Spleen (tissue), 11 donors: ENCODE measurements around the gene CYP2B6. TPM values are rescaled to one million over a fixed set of nuclear protein-coding genes. Genes with fewer than 3 reads are reported as not detected.

Experiments
- DNase-seq: peaks from one replicate; pipeline ENCODE4 v3.0.0-alpha.2; 2020
- H3K27ac ChIP-seq, 8 donors: fragments of 200-600 bp; sonication (generic) in 7 of 8; 1 replicate in 4 of 8; 2 replicates in 4 of 8; pipeline versions ENCODE4 v1.5.0 to v1.8.0; 2016 to 2021; ENCODE audit warnings: inconsistent platforms in 4 of 8, mild to moderate bottlenecking in 4 of 8, moderate library complexity in 1 of 8
- H3K27me3 ChIP-seq, 7 donors: fragments of 200-600 bp; sonication (generic) in 6 of 7; replicated peaks in 1 of 7; 1 replicate in 4 of 7; 2 replicates in 3 of 7; pipeline versions ENCODE4 v1.5.0 to v1.8.0; 2016 to 2021; ENCODE audit warnings: inconsistent platforms in 3 of 7, mild to moderate bottlenecking in 1 of 7
- H3K36me3 ChIP-seq, 6 donors: fragments of 200-600 bp; sonication (generic) in 5 of 6; 1 replicate in 4 of 6; 2 replicates in 2 of 6; pipeline versions ENCODE4 v1.5.0 to v1.8.0; 2016 to 2021; ENCODE audit warnings: inconsistent platforms in 2 of 6
- H3K4me1 ChIP-seq, 6 donors: fragments of 200-600 bp; sonication (generic) in 5 of 6; 1 replicate in 3 of 6; 2 replicates in 3 of 6; pipeline versions ENCODE4 v1.5.0 to v1.8.0; 2016 to 2021; ENCODE audit warnings: inconsistent platforms in 3 of 6
- H3K4me3 ChIP-seq, 8 donors: fragments of 200-600 bp; sonication (generic) in 7 of 8; 1 replicate in 4 of 8; 2 replicates in 4 of 8; pipeline versions ENCODE4 v1.5.0 to v1.8.0; 2016 to 2021; ENCODE audit warnings: inconsistent platforms in 4 of 8, mild to moderate bottlenecking in 4 of 8, moderate library complexity in 2 of 8
- H3K9me3 ChIP-seq, 8 donors: fragments of 200-600 bp; sonication (generic) in 7 of 8; 1 replicate in 4 of 8; 2 replicates in 4 of 8; pipeline versions ENCODE4 v1.5.0 to v1.8.0; 2016 to 2021; ENCODE audit warnings: inconsistent platforms in 4 of 8
- POLR2A ChIP-seq, 3 donors: fragments of 450-650 bp; IDR thresholded peaks; one replicate each; pipeline ENCODE4 v1.5.1; 2017; ENCODE audit warnings: antibody characterized with exemption in 3 of 3, mild to moderate bottlenecking in 1 of 3
- POLR2AphosphoS5 ChIP-seq, 3 donors: sonication (generic); formaldehyde crosslinking; IDR thresholded peaks; one replicate each; pipeline ENCODE4 v1.5.1; 2017; ENCODE audit warnings: antibody characterized with exemption in 3 of 3
- WGBS, 5 donors: extraction: QIAGEN DNeasy Blood & Tissue Kit in 3 of 5; methylation state at CpG; one replicate each; pipeline versions ENCODE4 v1.1.5 to v1.1.7; 2013 to 2018; 5-methylcytosine and 5-hydroxymethylcytosine counted together
- intact Hi-C: fragments of 100-400 bp; cut with DNase I; formaldehyde crosslinking; loops from one replicate; pipeline ENCODE4 v1.15.0; 2023; ENCODE audit warnings: low total_unique reads
- polyA plus RNA-seq, 3 donors: library from polyadenylated mRNA; stranded (reverse); fragments of 200-250 nt; gene quantifications; one replicate each; pipeline ENCODE4 v1.2.1, GENCODE V29; 2013
- total RNA-seq, 7 donors: library from RNA; depleted of rRNA in 3 of 7; stranded (reverse); fragments of >200 nt in 3 of 7; fragmentation: NEBNext Ultra II Directional in 4 of 7; extraction: Animal tissue kit (Norgen Biotek cat#: 25700) in 4 of 7; gene quantifications; one replicate each; pipeline versions ENCODE4 v1.1.0 to v1.2.1, GENCODE V29; 2016 to 2021
- TF ChIP-seq, protein P1 (sequence below), 11 experiments: fragments of 200-600 bp in 7 of 11; fragments of 450-650 bp in 4 of 11; sonication (generic) in 4 of 11; IDR thresholded peaks in 8 of 11; conservative IDR thresholded peaks in 3 of 11; 1 replicate in 7 of 11; 2 replicates in 4 of 11; pipeline versions ENCODE4 v1.4.0 to v1.8.0; 2016 to 2021; ENCODE audit warnings: antibody characterized with exemption in 11 of 11, inconsistent platforms in 4 of 11, mild to moderate bottlenecking in 1 of 11
- donor health status: healthy with polysubstance abuse.
- donor health status: DM: no; HTN: no; CAD: no; lungs with moderate emphysema.
- donor health status: DM: no; HTN: no; CAD: no.
- donor health status: Bipolar disorder and iron deficiency.
- donor health status: healthy.
- donor health status: DM: no; HTN: no; CAD: no.
- donor health status: DM: yes; HTN: yes; CAD: no.

The CYP2B6 gene
- total and polyA plus RNA-seq, 10 donors = not detected

DNA sequence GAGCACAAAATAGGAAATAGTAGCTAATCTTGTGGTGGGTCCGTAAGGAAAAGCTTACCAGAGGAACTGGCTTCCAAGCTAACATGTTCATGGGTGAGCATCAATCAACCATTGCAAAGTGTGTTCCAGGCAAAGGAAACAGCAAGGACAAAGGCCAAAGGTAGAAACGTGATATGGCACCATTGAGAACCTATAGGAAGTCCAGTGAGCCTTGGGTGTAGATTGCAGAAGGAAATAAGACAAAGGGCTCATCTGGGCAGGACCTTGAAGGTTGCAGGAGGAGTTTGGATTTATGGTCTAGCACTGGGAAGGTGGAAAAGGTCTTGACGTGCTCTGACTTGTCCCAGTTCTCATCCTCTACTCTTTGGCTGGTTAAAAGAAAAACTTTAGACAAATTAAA is 22.3 kb downstream of the CYP2B6 start:
- H3K9me3 ChIP-seq = no peaks in the 10 kb centered on the region
- intact Hi-C loops = no loop called here
- TF ChIP-seq, protein P1, sequence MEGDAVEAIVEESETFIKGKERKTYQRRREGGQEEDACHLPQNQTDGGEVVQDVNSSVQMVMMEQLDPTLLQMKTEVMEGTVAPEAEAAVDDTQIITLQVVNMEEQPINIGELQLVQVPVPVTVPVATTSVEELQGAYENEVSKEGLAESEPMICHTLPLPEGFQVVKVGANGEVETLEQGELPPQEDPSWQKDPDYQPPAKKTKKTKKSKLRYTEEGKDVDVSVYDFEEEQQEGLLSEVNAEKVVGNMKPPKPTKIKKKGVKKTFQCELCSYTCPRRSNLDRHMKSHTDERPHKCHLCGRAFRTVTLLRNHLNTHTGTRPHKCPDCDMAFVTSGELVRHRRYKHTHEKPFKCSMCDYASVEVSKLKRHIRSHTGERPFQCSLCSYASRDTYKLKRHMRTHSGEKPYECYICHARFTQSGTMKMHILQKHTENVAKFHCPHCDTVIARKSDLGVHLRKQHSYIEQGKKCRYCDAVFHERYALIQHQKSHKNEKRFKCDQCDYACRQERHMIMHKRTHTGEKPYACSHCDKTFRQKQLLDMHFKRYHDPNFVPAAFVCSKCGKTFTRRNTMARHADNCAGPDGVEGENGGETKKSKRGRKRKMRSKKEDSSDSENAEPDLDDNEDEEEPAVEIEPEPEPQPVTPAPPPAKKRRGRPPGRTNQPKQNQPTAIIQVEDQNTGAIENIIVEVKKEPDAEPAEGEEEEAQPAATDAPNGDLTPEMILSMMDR (IDR thresholded peaks at IDR 0.05 in 8 of 11, conservative IDR thresholded peaks at IDR 0.05 in 3 of 11) = no peak
- no peak for TF ChIP-seq POLR2A (IDR thresholded peaks at IDR 0.05)
- TF ChIP-seq POLR2AphosphoS5 (IDR thresholded peaks at IDR 0.05) = no peak
- no peak for DNase-seq
- no peak overlapping the region for H3K27ac ChIP-seq
- 40 to 60% (median 52%) methylated on average over 3 of the region's 3 CpGs for WGBS, 5 donors
- H3K4me3 ChIP-seq = no peak overlapping the region
- H3K27me3 ChIP-seq = peaks cover 0 to 46% (median 0%) of the 10 kb centered on the region in 7 donors
- H3K36me3 ChIP-seq = no peaks in the 10 kb centered on the region
- no peaks in the 10 kb centered on the region for H3K4me1 ChIP-seq

DNA sequence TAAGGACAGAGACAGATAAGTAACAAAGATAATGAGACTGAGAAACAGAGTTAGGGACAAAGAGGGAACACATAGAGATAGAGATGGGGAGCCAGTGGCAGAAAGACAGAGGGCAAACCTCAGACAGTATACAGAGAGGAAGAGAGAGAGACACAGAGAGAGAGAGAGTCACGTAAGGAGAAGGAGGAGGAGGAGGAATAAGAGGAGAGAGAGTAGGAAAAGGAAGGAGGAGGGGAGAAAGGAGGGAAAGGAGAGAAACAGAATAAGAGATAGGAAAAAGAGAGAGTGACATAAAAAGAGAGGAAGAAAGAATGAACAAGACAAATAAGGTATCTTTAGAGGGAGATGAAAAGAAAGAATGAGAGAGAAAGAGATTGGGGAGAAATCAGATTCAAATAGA is 23.6 kb downstream of the CYP2B6 start:
- no peaks in the 10 kb centered on the region for H3K9me3 ChIP-seq
- no peaks in the 10 kb centered on the region for H3K36me3 ChIP-seq
- 54 to 87% (median 72%) methylated on average over 1 of the region's 1 CpG for WGBS, 5 donors
- H3K27me3 ChIP-seq = peaks cover 0 to 59% (median 0%) of the 10 kb centered on the region in 7 donors
- no peaks in the 10 kb centered on the region for H3K4me1 ChIP-seq
- no peak overlapping the region for H3K4me3 ChIP-seq
- no peak overlapping the region for H3K27ac ChIP-seq
- TF ChIP-seq POLR2AphosphoS5 (IDR thresholded peaks at IDR 0.05) = no peak
- TF ChIP-seq POLR2A (IDR thresholded peaks at IDR 0.05) = no peak
- TF ChIP-seq, protein P1 (IDR thresholded peaks at IDR 0.05 in 8 of 11, conservative IDR thresholded peaks at IDR 0.05 in 3 of 11) = no peak
- no peak for DNase-seq
- intact Hi-C loops = no loop called here

DNA sequence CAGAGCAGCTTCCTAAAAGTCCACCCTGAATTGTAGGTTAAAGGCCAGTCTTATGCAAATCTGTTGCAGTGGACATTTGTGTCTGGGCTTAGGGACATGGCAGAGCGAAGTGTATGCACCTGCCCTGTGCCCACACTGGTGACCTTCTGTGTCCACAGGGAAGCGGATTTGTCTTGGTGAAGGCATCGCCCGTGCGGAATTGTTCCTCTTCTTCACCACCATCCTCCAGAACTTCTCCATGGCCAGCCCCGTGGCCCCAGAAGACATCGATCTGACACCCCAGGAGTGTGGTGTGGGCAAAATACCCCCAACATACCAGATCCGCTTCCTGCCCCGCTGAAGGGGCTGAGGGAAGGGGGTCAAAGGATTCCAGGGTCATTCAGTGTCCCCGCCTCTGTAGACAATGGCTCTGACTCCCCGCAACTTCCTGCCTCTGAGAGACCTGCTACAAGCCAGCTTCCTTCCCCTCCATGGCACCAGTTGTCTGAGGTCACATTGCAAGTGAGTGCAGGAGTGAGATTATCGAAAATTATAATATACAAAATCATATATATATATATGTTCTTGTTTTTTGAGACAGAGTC is 25.5 kb downstream of the CYP2B6 start:
- DNase-seq = no peak
- Histone ChIP-seq H3K9me3 (no peaks in the 10 kb centered on the region), H3K27ac (no peak overlapping the region), H3K27me3 (peaks cover 0 to 56% (median 0%) of the 10 kb centered on the region in 7 donors), H3K4me3 (no peak overlapping the region), H3K36me3 (no peaks in the 10 kb centered on the region), H3K4me1 (no peaks in the 10 kb centered on the region)
- WGBS, 5 donors = 32 to 45% (median 35%) methylated on average over 12 of the region's 12 CpGs
- TF ChIP-seq POLR2AphosphoS5 (IDR thresholded peaks at IDR 0.05) = no peak
- no peak for TF ChIP-seq POLR2A (IDR thresholded peaks at IDR 0.05)
- TF ChIP-seq, protein P1 (IDR thresholded peaks at IDR 0.05 in 8 of 11, conservative IDR thresholded peaks at IDR 0.05 in 3 of 11) = no peak
- intact Hi-C loops = no loop called here

DNA sequence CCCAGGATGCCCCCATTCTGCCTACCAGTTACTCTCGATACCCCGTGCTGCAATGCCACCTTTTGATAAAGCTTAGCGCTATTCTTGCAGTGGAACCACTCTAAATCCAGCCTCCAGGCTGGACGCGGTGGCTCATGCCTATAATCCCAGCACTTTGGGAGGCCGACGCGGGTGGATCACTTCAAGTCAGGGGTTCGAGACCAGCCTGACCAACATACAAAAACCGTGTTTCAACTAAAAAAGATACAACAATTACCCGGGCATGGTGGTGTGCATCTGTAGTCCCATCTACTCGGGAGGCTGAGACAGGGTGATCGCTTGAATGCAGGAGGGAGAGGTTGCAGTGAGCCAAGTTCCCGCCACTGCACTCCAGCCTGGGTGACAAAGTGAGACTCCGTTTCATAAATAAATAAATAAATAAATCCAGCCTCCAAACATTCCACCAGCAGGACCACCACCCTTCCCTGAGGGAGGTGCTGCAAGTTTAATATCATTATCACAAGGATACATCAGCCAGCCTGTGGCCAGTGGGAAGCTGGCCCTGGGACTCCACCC is 27.7 kb downstream of the CYP2B6 start:
- intact Hi-C loops = no loop called here
- no peak for DNase-seq

More for the DNA sequence above, 27.7 kb downstream of the CYP2B6 start:
- TF ChIP-seq, protein P1 (IDR thresholded peaks at IDR 0.05 in 8 of 11, conservative IDR thresholded peaks at IDR 0.05 in 3 of 11) = no peak
- TF ChIP-seq POLR2A (IDR thresholded peaks at IDR 0.05) (no peak), POLR2AphosphoS5 (IDR thresholded peaks at IDR 0.05) (no peak)
- H3K36me3 ChIP-seq = no peaks in the 10 kb centered on the region
- H3K27me3 ChIP-seq = peaks cover 0 to 38% (median 0%) of the 10 kb centered on the region in 7 donors
- H3K27ac ChIP-seq = no peak overlapping the region
- no peaks in the 10 kb centered on the region for H3K9me3 ChIP-seq
- no peak overlapping the region for H3K4me3 ChIP-seq
- H3K4me1 ChIP-seq = no peaks in the 10 kb centered on the region
- WGBS, 5 donors = 87 to 96% (median 91%) methylated on average over 15 of the region's 15 CpGs
